ENCODE data around the gene CCR9. TPM values are rescaled to one million over a fixed set of nuclear protein-coding genes. Genes with fewer than 3 reads are reported as not detected.

Gene CCR9
- total RNA-seq, 1 experiment from 2014 or later = not detected

- ChIA-PET CTCF (interaction anchor here (1.5 kb wide), 1 partner anchor 10 kb away, joined by 3 read pairs; no protein-coding TSS in a partner anchor), POLR2A (no interaction called here), RAD21 (ENCODE audit: low non-redundant PET in 1 of 2, low total read pairs in 2 of 2, uncharacterized antibody in 2 of 2, unreplicated experiment in 2 of 2) (no interaction called here)
- H3K79me2 ChIP-seq (ENCODE audit: insufficient read depth, low read length) = no peaks in the 10 kb centered on the region
- H4K20me1 ChIP-seq (ENCODE audit: insufficient read depth) = no peaks in the 10 kb centered on the region
- no peak overlapping the region for H3K4me2 ChIP-seq (ENCODE audit: low read length)
- H3K4me3 ChIP-seq (replicated peaks in 1 of 2; ENCODE audit: low read depth in 1 of 2, low read length in 2 of 2) = no peak overlapping the region
- ATAC-seq (no peak), DNase-seq (ENCODE audit: low read depth, low spot score) (no peak)
- peaks cover 14 to 26% of the 10 kb centered on the region in 2 experiments for H3K4me1 ChIP-seq (ENCODE audit: control insufficient read depth in 1 of 2, insufficient read depth in 2 of 2, low read length in 2 of 2)
- no peaks in the 10 kb centered on the region for H3K36me3 ChIP-seq (ENCODE audit: control insufficient read depth in 1 of 2, insufficient read depth in 2 of 2, low read length in 2 of 2)
- intact Hi-C loops (cut with micrococcal nuclease) = no loop called here
- H3K9me2 ChIP-seq (ENCODE audit: insufficient read depth) = no peaks in the 10 kb centered on the region
- H3K27me3 ChIP-seq (ENCODE audit: insufficient read depth, low read length) = no peaks in the 10 kb centered on the region
- BruUV-seq (replicated peaks) = no TSS peak
- no peak overlapping the region for H2AFZ ChIP-seq (ENCODE audit: low read depth, low read length, poor library complexity, severe bottlenecking)
- TF ChIP-seq YY1 (IDR thresholded peaks at IDR 0.05; ENCODE audit: extremely low read depth, insufficient replicate concordance, low read depth, low read length) (no peak), MAX (IDR thresholded peaks at IDR 0.05) (no peak), JUND (IDR thresholded peaks at IDR 0.05) (no peak), SIN3A (IDR thresholded peaks at IDR 0.05; ENCODE audit: low read depth) (no peak), SP1 (IDR thresholded peaks at IDR 0.05; ENCODE audit: low read depth) (no peak), TCF7L2 (IDR thresholded peaks at IDR 0.05; ENCODE audit: borderline replicate concordance, extremely low read depth, insufficient read depth, insufficient read length) (no peak), EGR1 (IDR thresholded peaks at IDR 0.05; ENCODE audit: low read depth) (no peak), RAD21 (IDR thresholded peaks at IDR 0.05; ENCODE audit: low read depth) (no peak), FOSL1 (IDR thresholded peaks at IDR 0.05; ENCODE audit: low read depth) (no peak), POLR2A (IDR thresholded peaks at IDR 0.05; ENCODE audit: borderline replicate concordance, extremely low read depth, insufficient read depth, insufficient read length) (no peak), CTCF (IDR thresholded peaks at IDR 0.05 in 2 of 3, conservative IDR thresholded peaks at IDR 0.05 in 1 of 3; ENCODE audit: borderline replicate concordance in 1 of 3, insufficient read depth in 1 of 3, low read depth in 2 of 3, low read length in 2 of 3) (no peak), CEBPB (IDR thresholded peaks at IDR 0.05; ENCODE audit: low read depth) (no peak), CBX3 (IDR thresholded peaks at IDR 0.05; ENCODE audit: low read depth) (no peak), POLR2AphosphoS5 (IDR thresholded peaks at IDR 0.05; ENCODE audit: low read depth, low read length) (no peak), ATF3 (IDR thresholded peaks at IDR 0.05) (no peak), EZH2 (IDR thresholded peaks at IDR 0.05) (no peak), ZNF274 (IDR thresholded peaks at IDR 0.05; ENCODE audit: low read depth, low read length) (no peak)
- H3K9ac ChIP-seq (ENCODE audit: low read length) = no peak overlapping the region
- H3K27ac ChIP-seq (ENCODE audit: low read depth, low read length) = no peak overlapping the region
- H3K9me3 ChIP-seq (ENCODE audit: control insufficient read depth in 1 of 2, insufficient read depth in 1 of 2, low read depth in 1 of 2, low read length in 2 of 2) = no peaks in the 10 kb centered on the region
Observed at GRCh38 chr3:45917146-45917898, 31.0 kb downstream of the CCR9 start.

Measured in HCT116 (cell line).